Choroid plexus epithelial cell (primary cell): ENCODE results near the gene SLC16A13.
A peak's percentile ranks its signal among the peaks of the same experiment; 100 is the strongest.

Source experiments
- DNase-seq: peaks from one replicate; pipeline ENCODE4 v3.0.0-alpha.2; 2010; ENCODE audit warnings: low read depth
- H3K4me3 ChIP-seq: 2 replicates; pipeline ENCODE4 v1.5.1; 2011; ENCODE audit warnings: low read depth, mild to moderate bottlenecking, control low read depth, low read length, moderate library complexity
- TF ChIP-seq, protein P1 (sequence below): conservative IDR thresholded peaks from 2 replicates; pipeline ENCODE4 v1.5.1; 2011; ENCODE audit warnings: low read depth, mild to moderate bottlenecking, control low read depth, inconsistent platforms, low read length, moderate library complexity

The SLC16A13 gene

DNA sequence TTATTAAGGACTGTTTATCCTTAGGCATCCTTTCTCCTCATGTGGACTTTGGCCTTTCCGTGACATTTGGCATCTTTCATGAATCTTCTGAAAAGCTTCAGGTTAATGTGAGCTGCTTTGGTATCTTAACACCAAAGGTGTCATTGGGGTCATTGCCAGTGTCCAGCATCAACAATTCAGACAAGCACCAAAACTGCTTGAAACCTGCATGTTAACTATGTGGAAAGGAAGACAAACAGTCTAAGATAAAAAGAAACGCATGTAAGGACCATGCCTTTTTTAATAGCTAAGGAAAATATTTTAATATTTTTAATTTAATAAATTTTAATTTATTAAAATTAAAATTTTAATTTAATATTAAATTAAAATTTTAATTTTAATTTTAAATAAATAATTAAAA, 32.1 kb upstream of the SLC16A13 start:
- no peak for DNase-seq
- TF ChIP-seq, protein P1, sequence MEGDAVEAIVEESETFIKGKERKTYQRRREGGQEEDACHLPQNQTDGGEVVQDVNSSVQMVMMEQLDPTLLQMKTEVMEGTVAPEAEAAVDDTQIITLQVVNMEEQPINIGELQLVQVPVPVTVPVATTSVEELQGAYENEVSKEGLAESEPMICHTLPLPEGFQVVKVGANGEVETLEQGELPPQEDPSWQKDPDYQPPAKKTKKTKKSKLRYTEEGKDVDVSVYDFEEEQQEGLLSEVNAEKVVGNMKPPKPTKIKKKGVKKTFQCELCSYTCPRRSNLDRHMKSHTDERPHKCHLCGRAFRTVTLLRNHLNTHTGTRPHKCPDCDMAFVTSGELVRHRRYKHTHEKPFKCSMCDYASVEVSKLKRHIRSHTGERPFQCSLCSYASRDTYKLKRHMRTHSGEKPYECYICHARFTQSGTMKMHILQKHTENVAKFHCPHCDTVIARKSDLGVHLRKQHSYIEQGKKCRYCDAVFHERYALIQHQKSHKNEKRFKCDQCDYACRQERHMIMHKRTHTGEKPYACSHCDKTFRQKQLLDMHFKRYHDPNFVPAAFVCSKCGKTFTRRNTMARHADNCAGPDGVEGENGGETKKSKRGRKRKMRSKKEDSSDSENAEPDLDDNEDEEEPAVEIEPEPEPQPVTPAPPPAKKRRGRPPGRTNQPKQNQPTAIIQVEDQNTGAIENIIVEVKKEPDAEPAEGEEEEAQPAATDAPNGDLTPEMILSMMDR, result no peak
- H3K4me3 ChIP-seq, result no peak overlapping the region

DNA sequence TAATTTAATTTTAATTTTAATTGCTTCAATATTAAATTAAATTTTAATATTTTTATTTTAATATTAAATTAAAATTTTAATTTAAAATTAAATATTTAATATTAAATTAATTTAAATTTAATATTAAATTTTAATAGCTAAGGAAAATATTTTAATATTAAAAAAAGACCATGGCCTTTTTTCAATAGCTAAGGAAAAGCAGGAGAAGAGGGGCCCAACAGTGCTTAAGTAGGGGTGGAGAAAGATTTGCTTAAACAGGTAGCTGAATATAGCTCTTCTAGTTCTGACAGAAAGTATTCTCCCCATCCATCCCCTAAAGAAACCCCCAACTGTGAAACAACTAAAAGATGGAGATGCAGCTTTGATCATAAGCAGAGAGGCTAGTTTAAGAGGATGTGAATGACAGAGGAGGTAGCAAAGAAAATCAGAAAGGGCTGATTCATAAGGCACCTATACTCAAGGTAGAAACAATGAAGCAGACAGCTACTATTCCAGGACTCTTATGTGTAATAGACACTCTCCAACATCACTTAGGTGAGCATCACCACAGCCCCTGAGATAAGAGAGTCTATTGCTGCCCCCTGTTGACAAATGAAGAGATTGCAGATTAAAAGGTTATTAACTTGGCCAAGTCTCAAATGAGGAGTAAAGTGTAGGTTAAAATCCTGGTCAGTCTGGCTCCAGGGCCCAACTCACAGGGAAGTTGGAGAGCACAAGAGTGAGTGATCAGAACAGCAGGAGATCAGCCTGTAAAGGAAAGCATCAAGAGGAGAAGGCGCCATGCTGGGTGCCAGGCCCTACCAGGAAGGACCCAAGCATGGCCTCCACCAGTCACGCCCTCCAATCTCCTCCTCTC, 31.2 kb upstream of the SLC16A13 start:
- no peak overlapping the region for H3K4me3 ChIP-seq
- DNase-seq, result peak; percentile 73
- TF ChIP-seq, protein P1, result peak; percentile 72

DNA sequence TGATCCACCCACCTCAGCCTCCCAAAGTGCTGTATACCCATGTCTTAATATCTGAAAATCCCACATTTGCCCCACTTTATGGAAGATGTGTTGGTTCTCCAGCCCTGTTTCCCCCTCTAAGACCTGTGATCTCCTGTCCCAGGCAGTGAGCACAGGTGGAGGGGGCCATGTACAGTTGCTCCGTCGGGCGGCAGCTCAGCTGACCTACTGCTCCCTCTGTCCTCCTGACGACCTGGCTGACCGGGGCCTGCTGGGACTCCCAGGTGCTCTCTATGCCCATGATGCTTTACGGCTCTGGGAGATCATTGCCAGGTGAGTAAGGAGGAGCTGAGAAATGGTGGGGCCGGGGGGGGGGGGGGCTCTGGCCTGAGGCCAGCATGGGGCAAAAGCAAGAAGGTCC, 30.1 kb upstream of the SLC16A13 start:
- DNase-seq, result no peak
- TF ChIP-seq, protein P1, result no peak
- no peak overlapping the region for H3K4me3 ChIP-seq

DNA sequence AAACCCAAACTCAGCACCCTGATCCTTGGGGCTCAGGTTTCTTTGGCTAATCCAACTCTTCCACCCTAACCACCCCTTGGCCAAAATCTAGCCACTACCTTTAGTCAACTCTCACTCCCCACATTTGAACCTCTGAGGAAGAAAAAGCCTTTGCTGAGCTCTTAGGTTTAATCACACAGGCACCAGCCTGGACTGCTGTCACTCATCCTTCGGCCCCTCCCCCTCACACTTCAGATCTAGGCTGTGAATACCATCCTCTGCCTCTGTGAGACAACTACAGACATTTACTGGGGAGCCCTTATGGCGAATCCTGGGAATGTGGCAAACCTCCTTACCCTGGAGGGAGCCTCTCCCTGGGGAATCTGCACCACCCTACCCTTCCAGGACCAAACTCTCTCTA, 28.7 kb upstream of the SLC16A13 start:
- TF ChIP-seq, protein P1, result no peak
- no peak for DNase-seq
- H3K4me3 ChIP-seq, result no peak overlapping the region

DNA sequence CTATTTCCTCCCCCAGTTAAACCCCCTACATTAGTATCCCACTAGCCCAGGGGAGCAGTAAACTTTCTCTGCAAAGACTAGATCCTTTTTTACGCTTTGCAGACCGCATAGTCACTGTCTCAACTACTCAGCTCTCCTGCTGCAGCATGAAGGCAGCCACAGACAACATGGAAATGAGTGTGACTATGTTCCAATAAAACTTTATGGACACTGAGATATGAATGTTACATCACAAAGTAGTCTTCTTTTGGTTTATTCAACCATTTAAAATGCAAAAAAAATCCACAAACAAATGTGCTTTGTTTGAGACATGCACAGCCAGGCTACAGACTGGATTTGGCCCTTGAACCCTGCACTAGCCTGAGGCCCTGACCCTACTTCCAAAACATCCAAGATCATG, 25.3 kb upstream of the SLC16A13 start:
- TF ChIP-seq, protein P1, result no peak
- no peak for DNase-seq
- H3K4me3 ChIP-seq, result no peak overlapping the region

DNA sequence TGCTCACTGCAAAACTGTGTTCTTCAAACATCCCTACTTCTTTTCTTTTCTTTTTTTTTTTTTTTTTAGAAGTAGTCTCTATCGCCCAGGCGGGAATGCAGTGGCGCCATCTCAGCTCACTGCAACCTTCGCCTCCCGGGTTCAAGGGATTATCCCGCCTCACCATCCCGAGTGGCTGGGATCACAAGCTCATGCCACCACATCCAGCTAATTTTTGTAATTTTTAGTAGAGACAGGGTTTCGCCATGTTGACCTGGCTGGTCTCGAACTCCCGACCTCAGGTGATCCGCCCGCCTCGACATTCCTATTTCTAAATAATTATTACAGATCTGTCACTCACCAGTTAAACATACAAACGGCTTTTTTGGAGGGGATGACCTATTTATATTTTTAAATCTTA, 24.4 kb upstream of the SLC16A13 start:
- H3K4me3 ChIP-seq, result peak overlapping the region; percentile 99
- DNase-seq, result no peak
- TF ChIP-seq, protein P1, result no peak

DNA sequence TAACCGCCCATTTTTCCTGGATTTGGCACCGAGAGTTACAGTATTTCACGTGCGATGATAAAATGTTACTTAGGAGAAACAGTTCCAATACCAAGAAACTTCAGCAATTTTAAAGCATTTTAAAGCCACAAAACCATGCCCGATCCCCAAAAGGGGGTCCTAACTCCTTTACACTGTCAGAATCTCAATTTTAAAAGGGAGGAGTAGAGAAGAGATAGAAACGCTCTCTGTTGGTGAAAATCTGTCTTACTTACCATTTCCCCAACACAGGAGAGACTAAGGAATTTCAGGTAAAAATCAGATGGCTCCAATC, 23.9 kb upstream of the SLC16A13 start:
- TF ChIP-seq, protein P1, result no peak
- H3K4me3 ChIP-seq, result peak overlapping the region; percentile 99
- no peak for DNase-seq
